ENCODE data around the gene APOBEC3F.

DNA sequence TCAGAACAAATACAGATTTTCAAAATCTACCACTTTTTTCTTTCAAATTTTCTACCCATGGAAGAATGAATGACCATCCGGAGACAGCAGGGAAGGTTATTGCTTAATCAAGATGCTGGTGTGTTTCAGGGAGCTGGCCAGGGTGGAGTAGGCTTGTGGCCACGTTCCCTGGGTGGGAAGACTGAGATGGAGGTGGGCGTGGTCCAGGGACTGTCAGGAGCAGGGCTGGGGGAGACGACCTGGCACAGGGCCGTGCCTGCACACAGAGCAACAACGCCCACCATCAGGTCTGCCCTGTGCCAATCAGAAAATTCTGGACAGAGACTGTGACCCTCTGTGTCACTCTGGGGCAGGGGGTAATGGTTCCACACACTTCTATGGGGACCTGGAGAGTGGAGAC, 49.3 kb downstream of the APOBEC3F start:
- TF ChIP-seq, protein P1, sequence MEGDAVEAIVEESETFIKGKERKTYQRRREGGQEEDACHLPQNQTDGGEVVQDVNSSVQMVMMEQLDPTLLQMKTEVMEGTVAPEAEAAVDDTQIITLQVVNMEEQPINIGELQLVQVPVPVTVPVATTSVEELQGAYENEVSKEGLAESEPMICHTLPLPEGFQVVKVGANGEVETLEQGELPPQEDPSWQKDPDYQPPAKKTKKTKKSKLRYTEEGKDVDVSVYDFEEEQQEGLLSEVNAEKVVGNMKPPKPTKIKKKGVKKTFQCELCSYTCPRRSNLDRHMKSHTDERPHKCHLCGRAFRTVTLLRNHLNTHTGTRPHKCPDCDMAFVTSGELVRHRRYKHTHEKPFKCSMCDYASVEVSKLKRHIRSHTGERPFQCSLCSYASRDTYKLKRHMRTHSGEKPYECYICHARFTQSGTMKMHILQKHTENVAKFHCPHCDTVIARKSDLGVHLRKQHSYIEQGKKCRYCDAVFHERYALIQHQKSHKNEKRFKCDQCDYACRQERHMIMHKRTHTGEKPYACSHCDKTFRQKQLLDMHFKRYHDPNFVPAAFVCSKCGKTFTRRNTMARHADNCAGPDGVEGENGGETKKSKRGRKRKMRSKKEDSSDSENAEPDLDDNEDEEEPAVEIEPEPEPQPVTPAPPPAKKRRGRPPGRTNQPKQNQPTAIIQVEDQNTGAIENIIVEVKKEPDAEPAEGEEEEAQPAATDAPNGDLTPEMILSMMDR (conservative IDR thresholded peaks at IDR 0.05): no peak
- TF ChIP-seq ZFX (IDR thresholded peaks at IDR 0.05): no peak

Measured in C4-2B (cell line).